Lower lobe of right lung (tissue), 2 donors: ENCODE results near the gene GRIK1. TPM values are rescaled to one million over a fixed set of nuclear protein-coding genes. Genes with fewer than 3 reads are reported as not detected.
A peak's percentile ranks its signal among the peaks of the same experiment; 100 is the strongest.

Source experiments
- ATAC-seq, 2 donors: fragments of 200-7000 bp; cut with Tn5 transposase; one replicate each; pipeline ENCODE4 v1.9.1; 2020 to 2022; ENCODE audit warnings: mild to moderate bottlenecking in 2 of 2, moderate library complexity in 2 of 2
- DNase-seq: peaks from one replicate; pipeline ENCODE4 v3.0.0-alpha.2; 2020
- H3K27ac ChIP-seq: fragments of 200-600 bp; one replicate; pipeline ENCODE4 v1.8.0; 2022
- H3K27me3 ChIP-seq: fragments of 200-600 bp; one replicate; pipeline ENCODE4 v1.8.0; 2022; ENCODE audit warnings: low read depth
- H3K36me3 ChIP-seq: fragments of 200-600 bp; one replicate; pipeline ENCODE4 v1.8.0; 2022; ENCODE audit warnings: mild to moderate bottlenecking
- H3K4me1 ChIP-seq: fragments of 200-600 bp; one replicate; pipeline ENCODE4 v1.8.0; 2022
- H3K4me3 ChIP-seq: fragments of 200-600 bp; one replicate; pipeline ENCODE4 v1.8.0; 2022; ENCODE audit warnings: mild to moderate bottlenecking
- H3K9me3 ChIP-seq: fragments of 200-600 bp; one replicate; pipeline ENCODE4 v1.8.0; 2022
- intact Hi-C: fragments of 100-400 bp; cut with DNase I; formaldehyde crosslinking; loops from one replicate; pipeline ENCODE4 v1.11.0; 2022
- total RNA-seq: library from RNA; stranded (reverse); fragmentation: NEBNext Ultra II Directional; extraction: Animal tissue kit (Norgen Biotek cat#: 25700); gene quantifications from one replicate; pipeline ENCODE4 v1.2.1, GENCODE V29; 2021
- TF ChIP-seq, protein P1 (sequence below): fragments of 200-600 bp; IDR thresholded peaks from one replicate; pipeline ENCODE4 v1.8.0; 2022; ENCODE audit warnings: antibody characterized with exemption, mild to moderate bottlenecking
- donor health status: DM: no; HTN: yes; CAD: no; lungs with severe emphysema.

GRIK1 gene
- total RNA-seq, 1 donor from 2014 or later, result not detected

GRCh38 chr21:29634418-29634817, 305.4 kb downstream of the GRIK1 start:
- Histone ChIP-seq H3K9me3 (no peaks in the 10 kb centered on the region), H3K36me3 (no peaks in the 10 kb centered on the region), H3K27ac (no peak overlapping the region), H3K27me3 (no peaks in the 10 kb centered on the region), H3K4me3 (no peak overlapping the region), H3K4me1 (no peaks in the 10 kb centered on the region)
- intact Hi-C loops, result no loop called here
- DNase-seq (no peak), ATAC-seq (no peak)
- TF ChIP-seq, protein P1, sequence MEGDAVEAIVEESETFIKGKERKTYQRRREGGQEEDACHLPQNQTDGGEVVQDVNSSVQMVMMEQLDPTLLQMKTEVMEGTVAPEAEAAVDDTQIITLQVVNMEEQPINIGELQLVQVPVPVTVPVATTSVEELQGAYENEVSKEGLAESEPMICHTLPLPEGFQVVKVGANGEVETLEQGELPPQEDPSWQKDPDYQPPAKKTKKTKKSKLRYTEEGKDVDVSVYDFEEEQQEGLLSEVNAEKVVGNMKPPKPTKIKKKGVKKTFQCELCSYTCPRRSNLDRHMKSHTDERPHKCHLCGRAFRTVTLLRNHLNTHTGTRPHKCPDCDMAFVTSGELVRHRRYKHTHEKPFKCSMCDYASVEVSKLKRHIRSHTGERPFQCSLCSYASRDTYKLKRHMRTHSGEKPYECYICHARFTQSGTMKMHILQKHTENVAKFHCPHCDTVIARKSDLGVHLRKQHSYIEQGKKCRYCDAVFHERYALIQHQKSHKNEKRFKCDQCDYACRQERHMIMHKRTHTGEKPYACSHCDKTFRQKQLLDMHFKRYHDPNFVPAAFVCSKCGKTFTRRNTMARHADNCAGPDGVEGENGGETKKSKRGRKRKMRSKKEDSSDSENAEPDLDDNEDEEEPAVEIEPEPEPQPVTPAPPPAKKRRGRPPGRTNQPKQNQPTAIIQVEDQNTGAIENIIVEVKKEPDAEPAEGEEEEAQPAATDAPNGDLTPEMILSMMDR, result no peak

GRCh38 chr21:29633756-29634155, 306.0 kb downstream of the GRIK1 start:
- H3K4me1 ChIP-seq, result no peaks in the 10 kb centered on the region
- ATAC-seq (no peak), DNase-seq (no peak)
- H3K36me3 ChIP-seq, result no peaks in the 10 kb centered on the region
- intact Hi-C loops, result no loop called here
- no peaks in the 10 kb centered on the region for H3K27me3 ChIP-seq
- no peak overlapping the region for H3K27ac ChIP-seq
- H3K4me3 ChIP-seq, result no peak overlapping the region
- no peaks in the 10 kb centered on the region for H3K9me3 ChIP-seq
- TF ChIP-seq, protein P1, result no peak

DNA sequence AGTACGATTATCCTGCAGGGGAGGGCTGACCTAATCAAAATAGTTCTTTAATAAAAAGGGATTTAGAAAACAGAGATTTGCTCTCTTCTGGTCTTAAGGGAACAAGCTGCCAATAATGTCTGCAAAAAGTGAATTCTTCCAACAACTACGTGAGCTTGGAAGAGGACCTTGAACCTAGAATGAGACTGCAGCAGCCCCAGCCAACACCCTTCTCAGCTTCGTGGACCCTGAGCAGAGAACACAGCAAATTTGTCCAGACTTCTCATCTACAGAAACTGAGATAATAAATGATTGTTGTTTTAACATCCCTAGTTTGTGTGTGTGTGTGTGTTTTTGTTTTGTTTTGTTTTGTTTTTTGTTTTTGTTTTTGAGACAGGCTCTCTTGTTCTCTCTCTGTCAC, 309.4 kb downstream of the GRIK1 start:
- Histone ChIP-seq H3K27ac (no peak overlapping the region), H3K36me3 (no peaks in the 10 kb centered on the region), H3K9me3 (no peaks in the 10 kb centered on the region), H3K4me1 (no peaks in the 10 kb centered on the region), H3K4me3 (no peak overlapping the region), H3K27me3 (no peaks in the 10 kb centered on the region)
- TF ChIP-seq, protein P1, result no peak
- DNase-seq, result no peak
- ATAC-seq, result no peak
- intact Hi-C loops, result no loop called here

DNA sequence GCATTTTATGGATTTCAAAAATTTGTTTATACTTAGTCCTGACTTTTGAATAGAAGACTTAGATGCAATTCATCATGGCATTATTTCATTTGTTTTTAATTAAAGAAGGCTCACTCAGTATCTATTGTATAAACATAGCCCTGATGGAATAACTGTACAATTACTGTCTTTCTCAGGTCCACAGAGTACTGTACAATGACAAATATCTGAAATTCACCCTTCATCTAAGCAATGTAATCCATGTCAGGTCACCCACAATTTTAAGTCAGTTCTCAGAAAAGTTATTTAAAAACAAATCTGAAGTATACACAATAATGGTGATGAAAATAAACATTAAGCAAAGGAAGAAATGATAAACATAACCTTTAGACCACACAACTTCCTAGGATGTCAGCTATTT, 311.9 kb downstream of the GRIK1 start:
- Histone ChIP-seq H3K27me3 (no peaks in the 10 kb centered on the region), H3K4me3 (no peak overlapping the region), H3K4me1 (no peaks in the 10 kb centered on the region), H3K9me3 (no peaks in the 10 kb centered on the region), H3K27ac (no peak overlapping the region), H3K36me3 (no peaks in the 10 kb centered on the region)
- DNase-seq (no peak), ATAC-seq (no peak)
- intact Hi-C loops, result no loop called here
- TF ChIP-seq, protein P1, result no peak

DNA sequence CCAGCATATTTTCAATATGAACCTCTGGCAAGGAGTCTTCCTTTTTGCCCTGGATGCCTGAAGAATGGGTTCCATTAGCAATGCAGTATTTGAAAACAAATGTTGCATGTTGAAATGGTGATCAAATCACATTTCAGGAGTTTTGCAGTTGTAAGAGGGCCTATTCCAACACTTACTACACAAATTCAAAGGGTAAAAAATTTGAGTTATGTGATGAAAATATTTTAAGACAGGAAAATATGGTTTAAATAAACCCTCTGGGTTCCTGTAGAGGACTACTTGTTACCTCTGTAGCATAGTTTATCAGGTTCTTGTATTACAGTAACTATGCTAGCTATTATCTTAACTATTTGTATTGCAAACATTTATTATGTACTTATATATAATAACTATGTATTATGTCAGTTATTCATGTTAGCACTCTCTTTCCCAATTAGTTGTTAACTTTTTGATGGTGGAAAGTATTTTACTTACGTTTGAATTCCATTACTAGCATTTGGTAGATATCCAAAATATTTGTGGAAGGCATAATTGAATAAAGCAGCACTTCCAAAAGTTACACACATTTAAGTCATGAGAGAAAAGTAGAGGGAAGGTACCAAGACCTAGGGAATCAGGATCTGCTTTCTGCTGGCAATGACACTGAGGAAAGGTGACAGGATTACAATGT, 312.9 kb downstream of the GRIK1 start:
- DNase-seq, result no peak
- H3K27me3 ChIP-seq, result no peaks in the 10 kb centered on the region
- H3K4me3 ChIP-seq, result no peak overlapping the region
- TF ChIP-seq, protein P1, result no peak
- no peaks in the 10 kb centered on the region for H3K36me3 ChIP-seq
- intact Hi-C loops, result no loop called here
- no peak overlapping the region for H3K27ac ChIP-seq
- no peaks in the 10 kb centered on the region for H3K9me3 ChIP-seq
- no peaks in the 10 kb centered on the region for H3K4me1 ChIP-seq
- ATAC-seq, result peak in 1 of 2 donors; percentile 80
